Suprapubic skin (tissue), 4 donors: Measurements from ENCODE around the gene IFT57.

Source experiments
- CTCF ChIP-seq, 2 donors: fragments of 200-600 bp in 1 of 2; fragments of 450-650 bp in 1 of 2; sonication (generic) in 1 of 2; IDR thresholded peaks; one replicate each; pipeline ENCODE4 v1.5.1; 2016 to 2019; ENCODE audit warnings: antibody characterized with exemption in 2 of 2, mild to moderate bottlenecking in 1 of 2, moderate library complexity in 1 of 2
- EP300 ChIP-seq: sonication (generic); formaldehyde crosslinking; IDR thresholded peaks from one replicate; pipeline ENCODE4 v1.6.1; 2017; ENCODE audit warnings: antibody characterized with exemption
- POLR2A ChIP-seq, 2 donors: fragments of 450-650 bp; IDR thresholded peaks; one replicate each; pipeline ENCODE4 v1.6.1; 2017; ENCODE audit warnings: antibody characterized with exemption in 2 of 2, mild to moderate bottlenecking in 2 of 2, moderate library complexity in 2 of 2
- POLR2AphosphoS5 ChIP-seq, 3 donors: sonication (generic); formaldehyde crosslinking; IDR thresholded peaks; one replicate each; pipeline ENCODE4 v1.6.1; 2017; ENCODE audit warnings: antibody characterized with exemption in 3 of 3

GRCh38 chr3:108118038-108118768 lies 104.0 kb downstream of the IFT57 start:
- TF ChIP-seq CTCF (IDR thresholded peaks at IDR 0.05) (no peak), POLR2AphosphoS5 (IDR thresholded peaks at IDR 0.05) (no peak), POLR2A (IDR thresholded peaks at IDR 0.05) (no peak), EP300 (no peak)
